Trophoblast cell (in vitro differentiated cells and primary cell): ENCODE data around the gene LRRC2.

Source experiments
- DNase-seq, 2 donors: peaks; one replicate each; pipeline ENCODE4 v3.0.0-alpha.2; 2016
- H2AFZ ChIP-seq: 2 replicates; pipeline ENCODE4 v1.6.1; 2013; ENCODE audit warnings: low read length, moderate library complexity, mild to moderate bottlenecking; ENCODE audit not compliant: insufficient read depth, poor library complexity
- H2AK5ac ChIP-seq: 2 replicates; pipeline ENCODE4 v1.6.1; 2013; ENCODE audit warnings: mild to moderate bottlenecking, low read length
- H2BK120ac ChIP-seq: 2 replicates; pipeline ENCODE4 v1.6.1; 2013; ENCODE audit warnings: low read length, mild to moderate bottlenecking, moderate library complexity; ENCODE audit not compliant: insufficient read depth, poor library complexity
- H2BK12ac ChIP-seq: 2 replicates; pipeline ENCODE4 v1.6.1; 2013; ENCODE audit warnings: mild to moderate bottlenecking, low read length, moderate library complexity
- H2BK5ac ChIP-seq: 2 replicates; pipeline ENCODE4 v1.6.1; 2013; ENCODE audit warnings: low read length, low read depth, moderate library complexity, mild to moderate bottlenecking; ENCODE audit not compliant: poor library complexity
- H3K14ac ChIP-seq: 2 replicates; pipeline ENCODE4 v1.6.1; 2013; ENCODE audit warnings: mild to moderate bottlenecking, low read length
- H3K18ac ChIP-seq: 2 replicates; pipeline ENCODE4 v1.6.1; 2013; ENCODE audit warnings: mild to moderate bottlenecking, low read length
- H3K23ac ChIP-seq: 2 replicates; pipeline ENCODE4 v1.6.1; 2013; ENCODE audit warnings: low read length
- H3K27ac ChIP-seq: 2 replicates; pipeline ENCODE4 v1.5.1; 2013; ENCODE audit warnings: low read depth, mild to moderate bottlenecking, inconsistent platforms, low read length, moderate library complexity
- H3K27me3 ChIP-seq: 2 replicates; pipeline ENCODE4 v1.6.1; 2013; ENCODE audit warnings: inconsistent platforms, mild to moderate bottlenecking, low read length, moderate library complexity; ENCODE audit not compliant: insufficient read depth
- H3K36me3 ChIP-seq, 2 experiments: 1 replicate in 1 of 2; 2 replicates in 1 of 2; pipeline ENCODE4 v1.6.1; 2013; ENCODE audit warnings: low read length in 2 of 2, mild to moderate bottlenecking in 2 of 2, moderate library complexity in 1 of 2; ENCODE audit not compliant: insufficient read depth in 2 of 2, control insufficient read depth in 1 of 2
- H3K4ac ChIP-seq: 2 replicates; pipeline ENCODE4 v1.6.1; 2013; ENCODE audit warnings: low read depth, mild to moderate bottlenecking, low read length, moderate library complexity
- H3K4me1 ChIP-seq, 2 experiments: 1 replicate in 1 of 2; 2 replicates in 1 of 2; pipeline ENCODE4 v1.6.1; 2013; ENCODE audit warnings: low read length in 2 of 2, mild to moderate bottlenecking in 2 of 2, moderate library complexity in 1 of 2; ENCODE audit not compliant: insufficient read depth in 2 of 2, control insufficient read depth in 1 of 2
- H3K4me2 ChIP-seq: 2 replicates; pipeline ENCODE4 v1.6.1; 2013; ENCODE audit warnings: inconsistent platforms, mild to moderate bottlenecking, low read length, moderate library complexity
- H3K4me3 ChIP-seq: 2 replicates; pipeline ENCODE4 v1.5.1; 2013; ENCODE audit warnings: mild to moderate bottlenecking, low read depth, low read length, inconsistent platforms
- H3K79me1 ChIP-seq: one replicate; pipeline ENCODE4 v1.6.1; 2013; ENCODE audit warnings: low read length
- H3K79me2 ChIP-seq: 2 replicates; pipeline ENCODE4 v1.6.1; 2013; ENCODE audit warnings: low read length, mild to moderate bottlenecking; ENCODE audit not compliant: control insufficient read depth, insufficient read depth, poor library complexity
- H3K9ac ChIP-seq: 2 replicates; pipeline ENCODE4 v1.6.1; 2013; ENCODE audit warnings: mild to moderate bottlenecking, low read length
- H3K9me3 ChIP-seq: 2 replicates; pipeline ENCODE4 v1.6.1; 2013; ENCODE audit warnings: low read depth, mild to moderate bottlenecking, control low read depth, inconsistent platforms, low read length; ENCODE audit not compliant: insufficient read depth
- H4K12ac ChIP-seq: 2 replicates; pipeline ENCODE4 v1.6.1; 2013; ENCODE audit warnings: low read depth, mild to moderate bottlenecking, low read length, moderate library complexity
- H4K8ac ChIP-seq: 2 replicates; pipeline ENCODE4 v1.6.1; 2013; ENCODE audit warnings: low read depth, mild to moderate bottlenecking, low read length, moderate library complexity
- H4K91ac ChIP-seq: one replicate; pipeline ENCODE4 v1.6.1; 2013; ENCODE audit warnings: low read depth, mild to moderate bottlenecking, low read length, moderate library complexity
- WGBS: extraction: QIAGEN DNeasy Blood & Tissue Kit; methylation state at CpG from one replicate; pipeline ENCODE4 v1.1.7; 2013; ENCODE audit warnings: missing lambda C conversion rate; ENCODE audit not compliant: insufficient read length, insufficient coverage; ENCODE audit errors: extremely low coverage; 5-methylcytosine and 5-hydroxymethylcytosine counted together

Gene LRRC2

GRCh38 chr3:46576386-46576785, 10.3 kb upstream of the LRRC2 start:
- Histone ChIP-seq H2AFZ (no peak overlapping the region), H3K27me3 (peaks cover 6% of the 10 kb centered on the region), H3K14ac (no peak overlapping the region), H4K8ac (no peak overlapping the region), H2BK120ac (no peak overlapping the region), H3K79me1 (peaks cover 1% of the 10 kb centered on the region), H4K91ac (no peak overlapping the region), H3K9ac (no peak overlapping the region), H3K4me1 (peaks cover 7 to 12% of the 10 kb centered on the region in 2 experiments), H3K4me3 (no peak overlapping the region), H2BK12ac (no peak overlapping the region), H3K9me3 (peaks cover 2% of the 10 kb centered on the region), H3K18ac (no peak overlapping the region), H4K12ac (no peak overlapping the region), H3K79me2 (no peaks in the 10 kb centered on the region), H3K36me3 (no peaks in the 10 kb centered on the region), H2BK5ac (no peak overlapping the region), H3K4me2 (peak overlapping the region; percentile 55), H2AK5ac (no peak overlapping the region), H3K23ac (no peak overlapping the region), H3K4ac (no peak overlapping the region), H3K27ac (no peak overlapping the region)
- DNase-seq: no peak
- WGBS: no CpG with 5 or more reads among the region's 10 CpGs

DNA sequence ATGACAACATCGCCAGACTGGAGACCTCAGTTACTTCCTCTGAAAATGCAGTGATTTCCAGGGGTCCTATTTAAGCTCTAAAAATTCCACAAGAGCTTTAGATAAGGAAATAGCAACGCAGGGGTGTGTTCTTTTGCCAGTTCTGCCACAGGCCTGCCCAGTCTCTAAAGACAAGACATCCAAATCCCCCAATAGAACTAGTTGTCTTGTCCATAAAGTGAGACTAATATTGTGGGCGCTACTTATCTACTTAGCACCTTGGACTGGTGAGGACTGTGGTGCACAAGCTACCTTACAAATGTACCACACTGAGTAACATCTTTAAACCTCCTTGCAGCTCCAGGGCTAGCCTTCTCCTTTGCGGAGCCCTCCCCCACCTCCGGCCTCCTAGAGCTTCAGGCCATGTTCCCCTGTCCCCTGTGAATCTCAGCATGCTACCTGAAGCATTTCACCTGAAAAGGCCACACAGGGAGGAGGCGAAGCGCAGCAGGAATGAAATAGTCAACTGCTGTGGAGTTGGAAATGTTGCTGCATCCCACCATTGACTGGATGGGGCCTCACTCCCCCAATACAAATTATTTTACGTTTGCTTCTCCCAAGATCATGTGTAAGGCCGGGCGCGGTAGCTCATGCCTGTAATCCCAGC, 9.6 kb upstream of the LRRC2 start:
- no CpG with 5 or more reads among the region's 11 CpGs for WGBS
- Histone ChIP-seq H3K27me3 (peaks cover 6% of the 10 kb centered on the region), H3K23ac (no peak overlapping the region), H2AFZ (no peak overlapping the region), H3K36me3 (no peaks in the 10 kb centered on the region), H4K12ac (no peak overlapping the region), H3K4me2 (no peak overlapping the region), H2BK12ac (no peak overlapping the region), H2BK5ac (no peak overlapping the region), H3K4me3 (no peak overlapping the region), H3K79me1 (peaks cover 1% of the 10 kb centered on the region), H3K4ac (no peak overlapping the region), H3K79me2 (no peaks in the 10 kb centered on the region), H3K18ac (no peak overlapping the region), H3K9ac (no peak overlapping the region), H3K4me1 (peaks cover 7 to 12% of the 10 kb centered on the region in 2 experiments), H3K14ac (no peak overlapping the region), H2AK5ac (no peak overlapping the region), H2BK120ac (no peak overlapping the region), H4K8ac (no peak overlapping the region), H3K27ac (no peak overlapping the region), H4K91ac (no peak overlapping the region), H3K9me3 (peaks cover 2% of the 10 kb centered on the region)
- no peak for DNase-seq

- H3K4me2 ChIP-seq: no peak overlapping the region
- DNase-seq: no peak
- no peak overlapping the region for H3K18ac ChIP-seq
- no peak overlapping the region for H2BK5ac ChIP-seq
- H4K8ac ChIP-seq: no peak overlapping the region
- WGBS: no CpG with 5 or more reads among the region's 5 CpGs
- H3K4me1 ChIP-seq: peaks cover 7 to 12% of the 10 kb centered on the region in 2 experiments
- H3K4ac ChIP-seq: no peak overlapping the region
- H2BK12ac ChIP-seq: no peak overlapping the region
- H3K27me3 ChIP-seq: peaks cover 6% of the 10 kb centered on the region
- H2AFZ ChIP-seq: no peak overlapping the region
- H2BK120ac ChIP-seq: no peak overlapping the region
- H3K27ac ChIP-seq: no peak overlapping the region
- no peak overlapping the region for H4K12ac ChIP-seq
- no peak overlapping the region for H3K4me3 ChIP-seq
- no peak overlapping the region for H4K91ac ChIP-seq
- no peak overlapping the region for H3K9ac ChIP-seq
- peaks cover 1% of the 10 kb centered on the region for H3K79me1 ChIP-seq
- no peaks in the 10 kb centered on the region for H3K36me3 ChIP-seq
- H3K14ac ChIP-seq: no peak overlapping the region
- H3K23ac ChIP-seq: no peak overlapping the region
- H2AK5ac ChIP-seq: no peak overlapping the region
- peaks cover 2% of the 10 kb centered on the region for H3K9me3 ChIP-seq
- no peaks in the 10 kb centered on the region for H3K79me2 ChIP-seq
These were observed 8.9 kb upstream of the LRRC2 start for GRCh38 chr3:46574881-46575576.

- Histone ChIP-seq H2AFZ (no peak overlapping the region), H2BK12ac (no peak overlapping the region), H3K9me3 (peaks cover 2% of the 10 kb centered on the region), H3K14ac (no peak overlapping the region), H3K4ac (no peak overlapping the region), H3K36me3 (no peaks in the 10 kb centered on the region), H2AK5ac (no peak overlapping the region), H3K79me2 (no peaks in the 10 kb centered on the region), H2BK120ac (no peak overlapping the region), H3K4me1 (peaks cover 7 to 12% of the 10 kb centered on the region in 2 experiments), H3K4me3 (no peak overlapping the region), H3K27ac (no peak overlapping the region), H4K91ac (no peak overlapping the region), H3K9ac (no peak overlapping the region), H3K18ac (no peak overlapping the region), H3K27me3 (peaks cover 6% of the 10 kb centered on the region), H3K79me1 (peaks cover 1% of the 10 kb centered on the region), H3K4me2 (no peak overlapping the region), H2BK5ac (no peak overlapping the region), H4K12ac (no peak overlapping the region), H4K8ac (no peak overlapping the region), H3K23ac (no peak overlapping the region)
- no CpG with 5 or more reads among the region's 2 CpGs for WGBS
- DNase-seq: no peak
These were observed 8.1 kb upstream of the LRRC2 start for GRCh38 chr3:46574243-46574646.
